SK-N-SH treated with all-trans-retinoic acid at 6 μM for 48 hours (cell line): ENCODE data around the gene VCAM1.

Experiments
- ATAC-seq: fragments of 200-7000 bp; cut with Tn5 transposase; 3 replicates; pipeline ENCODE4 v1.9.1; 2020; ENCODE audit warnings: mild to moderate bottlenecking, moderate library complexity
- ARNTL ChIP-seq: fragments of 450-650 bp; formaldehyde crosslinking; IDR thresholded peaks from 2 replicates; pipeline ENCODE4 v1.5.0; 2020; ENCODE audit warnings: low read depth, mild to moderate bottlenecking, moderate library complexity, borderline replicate concordance
- BACH2 ChIP-seq: fragments of 250-450 bp; sonication (Bioruptor Pico); IDR thresholded peaks from 2 replicates; pipeline ENCODE4 v1.9.0; 2021; ENCODE audit warnings: mild to moderate bottlenecking, borderline replicate concordance
- CSDC2 ChIP-seq: fragments of 250-450 bp; sonication (Bioruptor Pico); IDR thresholded peaks from 2 replicates; pipeline ENCODE4 v1.5.0; 2020; ENCODE audit warnings: mild to moderate bottlenecking, moderate library complexity
- CSRNP3 ChIP-seq: fragments of 250-450 bp; sonication (Bioruptor Pico); IDR thresholded peaks from 2 replicates; pipeline ENCODE4 v1.5.1; 2021; ENCODE audit warnings: mild to moderate bottlenecking, moderate library complexity
- ESRRG ChIP-seq: fragments of 250-450 bp; sonication (Bioruptor Pico); IDR thresholded peaks from 2 replicates; pipeline ENCODE4 v1.6.1; 2021; ENCODE audit warnings: mild to moderate bottlenecking
- GLIS3 ChIP-seq: fragments of 250-450 bp; sonication (Bioruptor Pico); IDR thresholded peaks from 2 replicates; pipeline ENCODE4 v1.5.0; 2020; ENCODE audit warnings: mild to moderate bottlenecking, moderate library complexity
- ISL1 ChIP-seq: fragments of 250-450 bp; sonication (Bioruptor Pico); IDR thresholded peaks from 2 replicates; pipeline ENCODE4 v2.1.2; 2022; ENCODE audit warnings: mild to moderate bottlenecking, moderate library complexity
- OSR1 ChIP-seq: fragments of 250-450 bp; sonication (Bioruptor Pico); IDR thresholded peaks from 2 replicates; pipeline ENCODE4 v1.8.0; 2022; ENCODE audit warnings: moderate library complexity, mild to moderate bottlenecking, inconsistent platforms
- PATZ1 ChIP-seq: fragments of 250-450 bp; sonication (Bioruptor Pico); IDR thresholded peaks from 2 replicates; pipeline ENCODE4 v1.8.0; 2020; ENCODE audit warnings: mild to moderate bottlenecking, moderate library complexity, borderline replicate concordance
- POU6F1 ChIP-seq: fragments of 250-450 bp; sonication (Bioruptor Pico); IDR thresholded peaks from 2 replicates; pipeline ENCODE4 v1.8.0; 2021; ENCODE audit warnings: low read depth, mild to moderate bottlenecking, moderate library complexity, borderline replicate concordance
- PPARA ChIP-seq: fragments of 250-450 bp; sonication (Bioruptor Pico); IDR thresholded peaks from 2 replicates; pipeline ENCODE4 v1.5.0; 2020; ENCODE audit warnings: mild to moderate bottlenecking, borderline replicate concordance
- RARB ChIP-seq: fragments of 250-450 bp; sonication (Bioruptor Pico); IDR thresholded peaks from 2 replicates; pipeline ENCODE4 v1.8.0; 2021; ENCODE audit warnings: mild to moderate bottlenecking, moderate library complexity
- SNAI2 ChIP-seq: fragments of 250-450 bp; sonication (Bioruptor Pico); IDR thresholded peaks from 2 replicates; pipeline ENCODE4 v1.5.0; 2020; ENCODE audit warnings: mild to moderate bottlenecking, moderate library complexity
- TCF4 ChIP-seq: fragments of 250-450 bp; sonication (Bioruptor Pico); IDR thresholded peaks from 2 replicates; pipeline ENCODE4 v1.8.0; 2021; ENCODE audit warnings: mild to moderate bottlenecking, moderate library complexity, borderline replicate concordance
- TOX ChIP-seq: fragments of 250-450 bp; sonication (Bioruptor Pico); IDR thresholded peaks from 2 replicates; pipeline ENCODE4 v1.8.0; 2021; ENCODE audit warnings: mild to moderate bottlenecking, moderate library complexity, borderline replicate concordance
- TSHZ2 ChIP-seq: fragments of 250-450 bp; sonication (Bioruptor Pico); IDR thresholded peaks from 2 replicates; pipeline ENCODE4 v1.5.0; 2020; ENCODE audit warnings: mild to moderate bottlenecking, moderate library complexity
- ZC3H10 ChIP-seq: fragments of 250-450 bp; sonication (Bioruptor Pico); IDR thresholded peaks from 2 replicates; pipeline ENCODE4 v1.5.1; 2021; ENCODE audit warnings: mild to moderate bottlenecking, moderate library complexity
- ZFP3 ChIP-seq: fragments of 250-450 bp; sonication (Bioruptor Pico); IDR thresholded peaks from 2 replicates; pipeline ENCODE4 v1.5.0; 2020; ENCODE audit warnings: mild to moderate bottlenecking, moderate library complexity
- ZFP30 ChIP-seq: fragments of 450-650 bp; formaldehyde crosslinking; IDR thresholded peaks from 2 replicates; pipeline ENCODE4 v1.5.0; 2022; ENCODE audit warnings: mild to moderate bottlenecking, moderate library complexity
- ZNF565 ChIP-seq: fragments of 450-650 bp; formaldehyde crosslinking; conservative IDR thresholded peaks from 2 replicates; pipeline ENCODE4 v1.5.0; 2020; ENCODE audit warnings: low read depth, mild to moderate bottlenecking, moderate library complexity
- ZNF70 ChIP-seq: fragments of 450-650 bp; formaldehyde crosslinking; IDR thresholded peaks from 2 replicates; pipeline ENCODE4 v1.5.0; 2020; ENCODE audit warnings: mild to moderate bottlenecking, moderate library complexity
- ZNF8 ChIP-seq: fragments of 450-650 bp; formaldehyde crosslinking; IDR thresholded peaks from 2 replicates; pipeline ENCODE4 v1.5.0; 2020; ENCODE audit warnings: mild to moderate bottlenecking, moderate library complexity

The VCAM1 gene

GRCh38 chr1:100730130-100730529 is 10.6 kb downstream of the VCAM1 start:
- ATAC-seq: no peak
- TF ChIP-seq PPARA (no peak), ISL1 (no peak), BACH2 (no peak), ARNTL (no peak), SNAI2 (CRISPR knock-in tag) (no peak), ZFP3 (CRISPR knock-in tag) (no peak), TCF4 (no peak), PATZ1 (no peak), POU6F1 (CRISPR knock-in tag) (no peak), ZNF70 (no peak), CSRNP3 (no peak), TSHZ2 (CRISPR knock-in tag) (no peak), OSR1 (CRISPR knock-in tag) (no peak), GLIS3 (CRISPR knock-in tag) (no peak)

GRCh38 chr1:100731309-100731708 is 11.8 kb downstream of the VCAM1 start:
- no peak for ATAC-seq
- no peak for TF ChIP-seq GLIS3 (CRISPR knock-in tag)
- TF ChIP-seq ZNF565 (CRISPR knock-in tag): no peak

- ATAC-seq: no peak
- TF ChIP-seq SNAI2 (CRISPR knock-in tag) (no peak), ESRRG (CRISPR knock-in tag) (no peak), ZNF70 (no peak), RARB (CRISPR knock-in tag) (no peak), ZFP3 (CRISPR knock-in tag) (no peak), ISL1 (no peak), ZNF565 (CRISPR knock-in tag) (no peak), CSRNP3 (no peak), ZC3H10 (CRISPR knock-in tag) (no peak), TSHZ2 (CRISPR knock-in tag) (no peak), ZFP30 (no peak), BACH2 (no peak), CSDC2 (no peak), ZNF8 (CRISPR knock-in tag) (no peak), PPARA (no peak), TCF4 (no peak), TOX (no peak)
- TF ChIP-seq, all 23 proteins: peak for 0
Measured at GRCh38 chr1:100731758-100732157, 12.2 kb downstream of the VCAM1 start.
